Omental fat pad (tissue), 4 donors: ENCODE results near the gene FAM204A. TPM values are rescaled to one million over a fixed set of nuclear protein-coding genes. Genes with fewer than 3 reads are reported as not detected.

Experiments used
- ATAC-seq: fragments of 150-250 bp; one replicate; pipeline ENCODE4 v1.9.1; 2016; ENCODE audit warnings: mild to moderate bottlenecking, moderate library complexity; ENCODE audit not compliant: low FRiP score
- DNase-seq: peaks from one replicate; pipeline ENCODE4 v3.0.0-alpha.2; 2019; ENCODE audit warnings: low spot score
- total RNA-seq, 4 donors: library from RNA; depleted of rRNA; stranded (reverse); fragments of >200 nt; gene quantifications; one replicate each; pipeline ENCODE4 v1.1.0, GENCODE V29; 2016
- TF ChIP-seq, protein P1 (sequence below), 3 donors: fragments of 450-650 bp; IDR thresholded peaks; one replicate each; pipeline ENCODE4 v1.5.1; 2016 to 2017; ENCODE audit warnings: antibody characterized with exemption in 3 of 3, mild to moderate bottlenecking in 3 of 3, moderate library complexity in 2 of 3

Gene FAM204A
- total RNA-seq, 4 donors from 2014 or later: 25.4 to 57.6 (median 44.0) TPM

DNA sequence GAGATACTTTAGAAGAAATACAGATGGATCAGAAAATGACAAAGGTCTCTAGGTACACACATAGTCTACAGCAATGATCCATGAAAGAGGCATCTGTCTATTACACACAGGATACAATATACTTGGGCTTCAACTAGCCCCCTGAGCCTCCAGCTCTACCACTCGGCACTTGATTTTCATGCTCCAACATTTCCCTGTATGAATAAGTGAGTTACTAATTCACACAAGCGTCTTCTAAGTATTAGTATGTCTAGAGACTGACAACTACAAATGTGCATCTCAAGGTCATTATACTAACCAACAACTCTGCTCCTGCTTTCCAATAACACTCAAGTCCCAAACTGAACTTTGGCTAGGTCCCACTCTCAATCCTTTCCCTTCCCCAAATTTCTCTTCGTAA is 8.3 kb downstream of the FAM204A start:
- TF ChIP-seq, protein P1, sequence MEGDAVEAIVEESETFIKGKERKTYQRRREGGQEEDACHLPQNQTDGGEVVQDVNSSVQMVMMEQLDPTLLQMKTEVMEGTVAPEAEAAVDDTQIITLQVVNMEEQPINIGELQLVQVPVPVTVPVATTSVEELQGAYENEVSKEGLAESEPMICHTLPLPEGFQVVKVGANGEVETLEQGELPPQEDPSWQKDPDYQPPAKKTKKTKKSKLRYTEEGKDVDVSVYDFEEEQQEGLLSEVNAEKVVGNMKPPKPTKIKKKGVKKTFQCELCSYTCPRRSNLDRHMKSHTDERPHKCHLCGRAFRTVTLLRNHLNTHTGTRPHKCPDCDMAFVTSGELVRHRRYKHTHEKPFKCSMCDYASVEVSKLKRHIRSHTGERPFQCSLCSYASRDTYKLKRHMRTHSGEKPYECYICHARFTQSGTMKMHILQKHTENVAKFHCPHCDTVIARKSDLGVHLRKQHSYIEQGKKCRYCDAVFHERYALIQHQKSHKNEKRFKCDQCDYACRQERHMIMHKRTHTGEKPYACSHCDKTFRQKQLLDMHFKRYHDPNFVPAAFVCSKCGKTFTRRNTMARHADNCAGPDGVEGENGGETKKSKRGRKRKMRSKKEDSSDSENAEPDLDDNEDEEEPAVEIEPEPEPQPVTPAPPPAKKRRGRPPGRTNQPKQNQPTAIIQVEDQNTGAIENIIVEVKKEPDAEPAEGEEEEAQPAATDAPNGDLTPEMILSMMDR (IDR thresholded peaks at IDR 0.05): no peak
- no peak for ATAC-seq
- no peak for DNase-seq

DNA sequence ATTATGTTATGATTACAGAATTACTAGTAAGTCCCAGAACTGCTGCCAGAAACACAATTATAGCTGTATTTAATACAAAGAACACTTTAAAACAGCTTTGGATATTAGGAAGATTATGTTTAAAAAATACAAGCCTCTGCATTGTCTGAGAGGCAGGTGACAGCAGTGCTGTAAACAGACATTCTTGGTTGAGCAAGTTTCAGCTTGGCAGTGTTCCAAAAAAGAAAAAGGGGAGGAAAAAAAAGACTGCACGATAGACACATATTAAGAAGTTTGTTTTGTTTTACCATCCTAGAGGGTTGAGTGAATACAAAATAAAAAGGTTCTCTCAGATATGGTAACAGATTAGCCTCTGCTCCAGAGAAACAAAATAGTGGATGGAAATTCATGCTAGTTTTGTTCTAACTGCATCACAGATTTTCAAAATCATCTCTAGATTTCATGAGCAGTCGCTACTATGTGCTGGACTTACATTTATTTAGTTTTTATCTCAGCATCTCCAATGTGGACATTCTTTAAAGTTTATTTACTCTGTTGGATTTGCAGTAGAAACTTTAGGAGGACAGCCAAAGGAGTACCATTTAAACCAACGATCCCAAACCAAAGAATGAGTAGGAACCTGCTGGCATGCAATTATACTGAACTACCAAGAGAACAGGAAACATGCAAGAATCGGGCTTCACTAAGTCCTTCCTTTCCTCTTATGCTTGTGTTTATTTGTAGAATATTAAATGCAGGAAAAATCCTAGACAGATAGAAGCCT is 9.0 kb downstream of the FAM204A start:
- DNase-seq (no peak), ATAC-seq (no peak)
- TF ChIP-seq, protein P1 (IDR thresholded peaks at IDR 0.05): no peak

DNA sequence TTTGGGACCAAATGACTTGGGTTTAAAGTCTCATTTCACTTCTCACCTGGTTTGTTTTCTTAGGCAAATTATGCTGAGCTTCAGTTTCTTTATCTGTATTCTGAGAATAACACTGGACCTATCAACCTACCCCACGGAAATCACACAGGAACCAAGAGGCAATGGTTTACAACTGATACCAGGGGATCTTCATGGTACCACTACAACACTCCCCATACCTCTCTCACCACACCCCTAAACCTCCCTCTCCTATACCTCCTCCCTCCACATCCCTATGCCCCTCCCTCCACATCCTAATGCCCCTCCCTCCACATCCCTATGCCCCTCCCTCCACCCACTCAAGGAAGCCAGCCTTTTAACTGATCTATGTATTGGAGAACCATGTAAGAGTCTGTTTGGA is 9.9 kb downstream of the FAM204A start:
- ATAC-seq (no peak), DNase-seq (no peak)
- TF ChIP-seq, protein P1 (IDR thresholded peaks at IDR 0.05): no peak

DNA sequence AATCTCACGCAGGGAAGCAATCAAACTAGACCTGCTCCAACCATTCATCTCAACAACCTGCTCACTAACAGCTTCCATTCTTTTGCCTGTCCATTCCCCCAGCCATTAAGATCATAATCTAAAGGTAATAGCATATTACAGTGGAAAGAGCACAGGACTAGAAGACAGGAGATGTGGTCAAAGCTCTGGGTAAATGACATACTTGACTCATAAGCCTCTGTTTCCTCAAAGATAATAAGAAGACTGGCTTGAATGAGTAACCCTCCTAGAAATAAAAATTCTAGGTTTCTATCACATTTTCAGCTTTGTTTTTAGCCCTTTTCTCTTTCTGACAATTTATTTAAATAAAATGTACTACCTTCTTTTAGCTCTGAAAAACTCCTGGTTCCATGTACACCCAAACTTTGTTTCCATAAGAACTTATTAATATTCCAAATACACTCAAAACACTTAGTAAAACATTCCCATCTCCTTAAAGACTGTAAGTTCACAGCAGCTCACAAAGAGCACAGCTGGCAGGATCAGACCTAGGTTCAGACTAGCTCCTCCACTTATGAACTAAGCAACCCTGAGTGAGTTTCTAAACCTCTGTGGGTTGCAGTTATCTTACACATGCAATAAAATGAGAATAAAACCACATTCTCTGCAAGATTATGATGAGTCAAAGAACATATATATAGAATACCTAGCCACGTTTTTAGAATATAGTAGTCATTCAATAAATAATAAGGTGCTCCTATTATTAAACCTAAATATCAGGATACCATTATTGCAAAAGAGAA is 11.6 kb downstream of the FAM204A start:
- DNase-seq (no peak), ATAC-seq (no peak)
- TF ChIP-seq, protein P1 (IDR thresholded peaks at IDR 0.05): no peak

DNA sequence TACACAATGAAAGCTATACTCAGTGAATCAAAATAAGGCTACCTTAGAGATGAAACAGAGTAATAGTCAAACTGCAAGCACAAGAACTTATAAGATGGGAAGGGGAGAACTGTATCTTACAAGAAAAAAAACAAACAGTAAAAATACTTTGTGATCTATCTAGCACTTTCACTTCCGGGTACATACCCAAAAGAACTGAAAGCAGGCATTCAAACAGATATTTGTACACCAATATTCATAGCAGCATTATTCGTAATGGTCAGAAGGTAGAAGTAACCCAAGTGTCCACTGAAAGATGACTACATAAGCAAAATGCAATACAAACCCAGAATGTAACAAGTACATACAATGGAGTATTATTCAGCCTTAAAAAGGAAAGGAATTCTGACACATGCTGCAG is 18.0 kb downstream of the FAM204A start:
- ATAC-seq (no peak), DNase-seq (no peak)
- TF ChIP-seq, protein P1 (IDR thresholded peaks at IDR 0.05): no peak

DNA sequence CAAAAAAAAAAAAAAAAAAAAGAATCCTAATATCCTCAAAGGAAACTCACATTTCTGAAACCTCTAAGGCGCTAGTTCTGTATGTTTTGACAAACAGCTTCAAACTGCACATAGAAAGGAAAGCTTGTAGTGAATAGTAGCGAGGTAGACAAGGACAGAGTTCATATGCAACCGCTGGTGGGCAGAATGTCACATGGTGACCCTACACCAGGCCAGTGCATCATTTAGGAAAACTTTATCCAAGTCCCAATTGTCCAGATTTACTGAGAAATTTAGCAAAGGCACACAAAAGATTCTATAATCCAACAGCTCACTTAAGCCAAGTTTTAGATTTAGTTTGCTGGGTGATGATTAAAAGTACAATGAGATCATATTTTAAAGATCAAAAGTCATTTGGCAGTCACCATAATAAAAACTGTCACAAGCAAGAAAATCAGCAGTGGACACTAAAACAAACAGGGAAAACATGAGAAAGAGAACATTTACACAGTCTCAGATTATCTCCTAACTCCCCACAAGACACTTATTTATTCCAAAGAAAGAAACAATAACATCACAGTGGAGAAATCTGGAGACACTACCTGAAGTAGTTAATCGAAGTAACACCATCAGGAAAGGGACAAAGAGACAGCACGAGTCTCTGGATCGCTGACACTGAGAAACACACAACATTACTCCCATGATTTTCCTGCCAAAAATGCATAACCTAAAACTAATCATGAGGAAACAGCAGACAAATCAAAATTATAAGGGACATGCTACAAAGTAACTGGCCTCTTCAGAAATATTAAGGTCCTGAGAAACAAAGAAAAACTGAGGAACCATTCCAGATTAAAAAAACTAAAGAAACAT is 20.2 kb downstream of the FAM204A start:
- TF ChIP-seq, protein P1 (IDR thresholded peaks at IDR 0.05): no peak
- no peak for ATAC-seq
- DNase-seq: no peak
